ENCODE measurements around the gene TNIK. TPM values are rescaled to one million over a fixed set of nuclear protein-coding genes. Genes with fewer than 3 reads are reported as not detected.

TNIK gene
- total RNA-seq, 1 experiment from 2014 or later = 7.0 TPM

GRCh38 chr3:171497468-171497867 is 37.3 kb upstream of the TNIK start:
- H3K79me2 ChIP-seq (ENCODE audit: low read length) = no peaks in the 10 kb centered on the region
- no peak overlapping the region for H3K4me2 ChIP-seq (ENCODE audit: low read length)
- intact Hi-C loops (cut with micrococcal nuclease) = no loop called here
- no peaks in the 10 kb centered on the region for H4K20me1 ChIP-seq (ENCODE audit: low read length)
- H3K9me3 ChIP-seq (ENCODE audit: low read length) = no peaks in the 10 kb centered on the region
- no peaks in the 10 kb centered on the region for H3K27me3 ChIP-seq (ENCODE audit: low read length)
- BruUV-seq (replicated peaks) = no TSS peak
- no peak overlapping the region for H2AFZ ChIP-seq (ENCODE audit: low read length)
- TF ChIP-seq CTCF (conservative IDR thresholded peaks at IDR 0.05; ENCODE audit: low read depth, low read length) (no peak), EZH2phosphoT487 (IDR thresholded peaks at IDR 0.05; ENCODE audit: borderline replicate concordance, low read length) (no peak), EZH2 (IDR thresholded peaks at IDR 0.05; ENCODE audit: low read length, unreplicated experiment) (no peak)
- ChIA-PET POLR2A (ENCODE audit: unreplicated experiment) (no interaction called here), CTCF (no interaction called here)
- H3K36me3 ChIP-seq (ENCODE audit: low read depth, low read length) = no peaks in the 10 kb centered on the region
- H3K9me2 ChIP-seq (replicated peaks; ENCODE audit: low read length) = no peaks in the 10 kb centered on the region
- DNase-seq = no peak
- no peaks in the 10 kb centered on the region for H3K4me1 ChIP-seq (ENCODE audit: insufficient read depth, low read length)
- no peak overlapping the region for H3K4me3 ChIP-seq (ENCODE audit: low read length)
- no peak for ATAC-seq
- H3F3A ChIP-seq (ENCODE audit: low read length, unreplicated experiment) = no peaks in the 10 kb centered on the region
- H3K27ac ChIP-seq (ENCODE audit: low read length) = no peak overlapping the region
- H3K9ac ChIP-seq (ENCODE audit: low read length) = no peak overlapping the region

GRCh38 chr3:171495413-171495812 is 35.2 kb upstream of the TNIK start:
- CTCF ChIA-PET = no interaction called here
- Histone ChIP-seq H4K20me1 (ENCODE audit: low read length) (no peaks in the 10 kb centered on the region), H3K36me3 (ENCODE audit: low read depth, low read length) (no peaks in the 10 kb centered on the region), H3K79me2 (ENCODE audit: low read length) (no peaks in the 10 kb centered on the region), H3K4me2 (ENCODE audit: low read length) (no peak overlapping the region), H3K27me3 (ENCODE audit: low read length) (no peaks in the 10 kb centered on the region), H3K4me1 (ENCODE audit: insufficient read depth, low read length) (no peaks in the 10 kb centered on the region), H3K9ac (ENCODE audit: low read length) (no peak overlapping the region), H2AFZ (ENCODE audit: low read length) (no peak overlapping the region), H3K9me3 (ENCODE audit: low read length) (no peaks in the 10 kb centered on the region), H3F3A (ENCODE audit: low read length, unreplicated experiment) (no peaks in the 10 kb centered on the region), H3K4me3 (ENCODE audit: low read length) (no peak overlapping the region), H3K9me2 (replicated peaks; ENCODE audit: low read length) (no peaks in the 10 kb centered on the region), H3K27ac (ENCODE audit: low read length) (no peak overlapping the region)
- DNase-seq = no peak
- no TSS peak for BruUV-seq (replicated peaks)
- TF ChIP-seq EZH2phosphoT487 (IDR thresholded peaks at IDR 0.05; ENCODE audit: borderline replicate concordance, low read length) = no peak
- no peak for TF ChIP-seq EZH2 (IDR thresholded peaks at IDR 0.05; ENCODE audit: low read length, unreplicated experiment)
- TF ChIP-seq CTCF (conservative IDR thresholded peaks at IDR 0.05; ENCODE audit: low read depth, low read length) = no peak
- intact Hi-C loops (cut with micrococcal nuclease) = no loop called here
- POLR2A ChIA-PET (ENCODE audit: unreplicated experiment) = no interaction called here
- ATAC-seq = no peak

- H3K4me2 ChIP-seq (ENCODE audit: low read length) = no peak overlapping the region
- H3K9me2 ChIP-seq (replicated peaks; ENCODE audit: low read length) = no peaks in the 10 kb centered on the region
- CTCF ChIA-PET = no interaction called here
- DNase-seq (no peak), ATAC-seq (no peak)
- H3K79me2 ChIP-seq (ENCODE audit: low read length) = no peaks in the 10 kb centered on the region
- intact Hi-C loops (cut with micrococcal nuclease) = no loop called here
- H2AFZ ChIP-seq (ENCODE audit: low read length) = no peak overlapping the region
- no peaks in the 10 kb centered on the region for H3F3A ChIP-seq (ENCODE audit: low read length, unreplicated experiment)
- H3K4me3 ChIP-seq (ENCODE audit: low read length) = no peak overlapping the region
- TF ChIP-seq EZH2phosphoT487 (IDR thresholded peaks at IDR 0.05; ENCODE audit: borderline replicate concordance, low read length) (no peak), EZH2 (IDR thresholded peaks at IDR 0.05; ENCODE audit: low read length, unreplicated experiment) (no peak), CTCF (conservative IDR thresholded peaks at IDR 0.05; ENCODE audit: low read depth, low read length) (no peak)
- H4K20me1 ChIP-seq (ENCODE audit: low read length) = no peaks in the 10 kb centered on the region
- H3K27me3 ChIP-seq (ENCODE audit: low read length) = no peaks in the 10 kb centered on the region
- POLR2A ChIA-PET (ENCODE audit: unreplicated experiment) = no interaction called here
- H3K27ac ChIP-seq (ENCODE audit: low read length) = no peak overlapping the region
- no peak overlapping the region for H3K9ac ChIP-seq (ENCODE audit: low read length)
- H3K4me1 ChIP-seq (ENCODE audit: insufficient read depth, low read length) = no peaks in the 10 kb centered on the region
- H3K36me3 ChIP-seq (ENCODE audit: low read depth, low read length) = no peaks in the 10 kb centered on the region
- H3K9me3 ChIP-seq (ENCODE audit: low read length) = no peaks in the 10 kb centered on the region
- no TSS peak for BruUV-seq (replicated peaks)
These were observed 34.4 kb upstream of the TNIK start for GRCh38 chr3:171494457-171495109.
